Adrenal gland (tissue), 5 donors: ENCODE data around the gene NLRP3.

Source experiments
- CTCF ChIP-seq, 6 experiments: fragments of 450-650 bp in 4 of 6; fragments of 200-600 bp in 2 of 6; sonication (generic) in 1 of 6; IDR thresholded peaks; 1 replicate in 5 of 6; 2 replicates in 1 of 6; pipeline versions ENCODE4 v1.5.1 to v1.8.0; 2016 to 2021; ENCODE audit warnings: antibody characterized with exemption in 6 of 6, mild to moderate bottlenecking in 2 of 6, moderate library complexity in 1 of 6
- POLR2A ChIP-seq, 2 donors: fragments of 450-650 bp; IDR thresholded peaks; one replicate each; pipeline ENCODE4 v1.6.1; 2017; ENCODE audit warnings: antibody characterized with exemption in 2 of 2, mild to moderate bottlenecking in 2 of 2, moderate library complexity in 1 of 2
- donor health status: DM: no; HTN: no; CAD: no.

- TF ChIP-seq POLR2A (IDR thresholded peaks at IDR 0.05) (no peak), CTCF (IDR thresholded peaks at IDR 0.05) (no peak)
Measured at GRCh38 chr1:247435030-247435758, 19.2 kb downstream of the NLRP3 start.
